OCI-LY7 (cell line): ENCODE measurements around the gene PDE2A. TPM values are rescaled to one million over a fixed set of nuclear protein-coding genes. Genes with fewer than 3 reads are reported as not detected.

Experiments used
- BruUV-seq: library from RNA; stranded (reverse); fragments of 400-500 nt; replicated peaks from 2 replicates; lab custom pipeline; 2021; lab: Mats Ljungman, UMichigan
- CTCF ChIA-PET: fragments of 300-600 bp; sonication (Branson Sonifier 250); formaldehyde crosslinking; loops from one replicate; lab custom pipeline; 2022; ENCODE audit warnings: antibody characterized with exemption; ENCODE audit not compliant: unreplicated experiment; lab: Charles Lee
- POLR2A ChIA-PET: fragments of 300-600 bp; sonication (Branson Sonifier 250); formaldehyde crosslinking; loops from one replicate; lab custom pipeline; 2022; ENCODE audit warnings: antibody characterized with exemption; lab: Charles Lee
- DNase-seq: peaks from one replicate; pipeline ENCODE4 v3.0.0-alpha.2; 2015; ENCODE audit warnings: low spot score
- H2AFZ ChIP-seq: fragments of 200-600 bp; sonication (generic), shearing (Covaris generic); 2 replicates; pipeline ENCODE4 v1.6.1; 2014; ENCODE audit warnings: mild to moderate bottlenecking, antibody characterized with exemption, low read length, moderate library complexity
- H3K27ac ChIP-seq: fragments of 200-600 bp; sonication (generic); 2 replicates; pipeline ENCODE4 v1.5.1; 2014; ENCODE audit warnings: mixed run types, low read depth, mild to moderate bottlenecking, moderate library complexity, low read length, inconsistent platforms; ENCODE audit not compliant: poor library complexity, severe bottlenecking
- H3K36me3 ChIP-seq: fragments of 200-600 bp; sonication (generic); 2 replicates; pipeline ENCODE4 v1.6.1; 2014; ENCODE audit warnings: mild to moderate bottlenecking, antibody characterized with exemption, low read length, moderate library complexity, mixed read lengths; ENCODE audit not compliant: insufficient read depth
- H3K4me1 ChIP-seq: fragments of 200-600 bp; sonication (generic); 2 replicates; pipeline ENCODE4 v1.5.1; 2014; ENCODE audit warnings: mild to moderate bottlenecking, low read length; ENCODE audit not compliant: insufficient read depth, poor library complexity, severe bottlenecking
- H3K4me2 ChIP-seq: fragments of 200-600 bp; sonication (generic); 2 replicates; pipeline ENCODE4 v1.6.1; 2014; ENCODE audit warnings: mild to moderate bottlenecking, low read length
- H3K4me3 ChIP-seq: fragments of 200-600 bp; sonication (generic); 2 replicates; pipeline ENCODE4 v1.5.1; 2014; ENCODE audit warnings: mild to moderate bottlenecking, low read depth, low read length; ENCODE audit not compliant: poor library complexity, severe bottlenecking
- H3K79me2 ChIP-seq: fragments of 200-600 bp; sonication (generic); 2 replicates; pipeline ENCODE4 v1.6.1; 2016; ENCODE audit warnings: low read depth, mild to moderate bottlenecking, low read length, moderate library complexity, mixed read lengths; ENCODE audit not compliant: insufficient read depth
- H3K9me2 ChIP-seq: fragments of 200-600 bp; sonication (generic); 2 replicates; pipeline ENCODE4 v1.6.1; 2016; ENCODE audit warnings: mild to moderate bottlenecking, low read length, mixed read lengths; ENCODE audit not compliant: insufficient read depth
- H3K9me3 ChIP-seq: fragments of 200-600 bp; sonication (generic); 2 replicates; pipeline ENCODE4 v1.6.1; 2014; ENCODE audit warnings: mild to moderate bottlenecking, mixed run types, low read length, mixed read lengths
- H4K20me1 ChIP-seq: fragments of 200-600 bp; sonication (generic); 2 replicates; pipeline ENCODE4 v1.6.1; 2014; ENCODE audit warnings: mild to moderate bottlenecking, antibody characterized with exemption, low read length, moderate library complexity, mixed read lengths; ENCODE audit not compliant: insufficient read depth
- EZH2phosphoT487 ChIP-seq: fragments of 200-600 bp; sonication (generic); IDR thresholded peaks from 2 replicates; pipeline ENCODE4 v1.6.1; 2018; ENCODE audit warnings: low read depth, borderline replicate concordance, mild to moderate bottlenecking, mixed run types, antibody characterized with exemption, low read length, moderate library complexity, mixed read lengths
- intact Hi-C: fragments of 100-400 bp; cut with micrococcal nuclease; formaldehyde crosslinking; loops from one replicate; pipeline ENCODE4 v1.10.0; 2022; ENCODE audit not compliant: unreplicated experiment
- total RNA-seq, 2 experiments: library from RNA; depleted of rRNA in 1 of 2; stranded (reverse); fragments of >200 nt in 1 of 2; shearing (Covaris generic) in 1 of 2; gene quantifications; 2 replicates each; pipeline ENCODE4 v1.2.3, GENCODE V29; 2014 to 2022
- TF ChIP-seq, protein P1 (sequence below): fragments of 200-600 bp; sonication (generic); conservative IDR thresholded peaks from 2 replicates; pipeline ENCODE4 v1.5.1; 2014; ENCODE audit warnings: mild to moderate bottlenecking, antibody characterized with exemption, low read length, moderate library complexity, mixed read lengths

Gene PDE2A
- total RNA-seq, 2 experiments from 2014 or later: 0.68 TPM; not detected in 1

GRCh38 chr11:72604256-72604655 is 70.0 kb downstream of the PDE2A start:
- no peak overlapping the region for H3K4me3 ChIP-seq
- H4K20me1 ChIP-seq: no peaks in the 10 kb centered on the region
- no peak overlapping the region for H3K27ac ChIP-seq
- no peak for DNase-seq
- no peak overlapping the region for H3K4me2 ChIP-seq
- H3K9me2 ChIP-seq: no peaks in the 10 kb centered on the region
- no peak overlapping the region for H2AFZ ChIP-seq
- no TSS peak for BruUV-seq
- ChIA-PET POLR2A (no interaction called here), CTCF (no interaction called here)
- H3K9me3 ChIP-seq: no peaks in the 10 kb centered on the region
- H3K36me3 ChIP-seq: no peaks in the 10 kb centered on the region
- H3K79me2 ChIP-seq: no peaks in the 10 kb centered on the region
- no peaks in the 10 kb centered on the region for H3K4me1 ChIP-seq
- TF ChIP-seq, protein P1, sequence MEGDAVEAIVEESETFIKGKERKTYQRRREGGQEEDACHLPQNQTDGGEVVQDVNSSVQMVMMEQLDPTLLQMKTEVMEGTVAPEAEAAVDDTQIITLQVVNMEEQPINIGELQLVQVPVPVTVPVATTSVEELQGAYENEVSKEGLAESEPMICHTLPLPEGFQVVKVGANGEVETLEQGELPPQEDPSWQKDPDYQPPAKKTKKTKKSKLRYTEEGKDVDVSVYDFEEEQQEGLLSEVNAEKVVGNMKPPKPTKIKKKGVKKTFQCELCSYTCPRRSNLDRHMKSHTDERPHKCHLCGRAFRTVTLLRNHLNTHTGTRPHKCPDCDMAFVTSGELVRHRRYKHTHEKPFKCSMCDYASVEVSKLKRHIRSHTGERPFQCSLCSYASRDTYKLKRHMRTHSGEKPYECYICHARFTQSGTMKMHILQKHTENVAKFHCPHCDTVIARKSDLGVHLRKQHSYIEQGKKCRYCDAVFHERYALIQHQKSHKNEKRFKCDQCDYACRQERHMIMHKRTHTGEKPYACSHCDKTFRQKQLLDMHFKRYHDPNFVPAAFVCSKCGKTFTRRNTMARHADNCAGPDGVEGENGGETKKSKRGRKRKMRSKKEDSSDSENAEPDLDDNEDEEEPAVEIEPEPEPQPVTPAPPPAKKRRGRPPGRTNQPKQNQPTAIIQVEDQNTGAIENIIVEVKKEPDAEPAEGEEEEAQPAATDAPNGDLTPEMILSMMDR: no peak
- TF ChIP-seq EZH2phosphoT487: no peak
- intact Hi-C loops: no loop called here

DNA sequence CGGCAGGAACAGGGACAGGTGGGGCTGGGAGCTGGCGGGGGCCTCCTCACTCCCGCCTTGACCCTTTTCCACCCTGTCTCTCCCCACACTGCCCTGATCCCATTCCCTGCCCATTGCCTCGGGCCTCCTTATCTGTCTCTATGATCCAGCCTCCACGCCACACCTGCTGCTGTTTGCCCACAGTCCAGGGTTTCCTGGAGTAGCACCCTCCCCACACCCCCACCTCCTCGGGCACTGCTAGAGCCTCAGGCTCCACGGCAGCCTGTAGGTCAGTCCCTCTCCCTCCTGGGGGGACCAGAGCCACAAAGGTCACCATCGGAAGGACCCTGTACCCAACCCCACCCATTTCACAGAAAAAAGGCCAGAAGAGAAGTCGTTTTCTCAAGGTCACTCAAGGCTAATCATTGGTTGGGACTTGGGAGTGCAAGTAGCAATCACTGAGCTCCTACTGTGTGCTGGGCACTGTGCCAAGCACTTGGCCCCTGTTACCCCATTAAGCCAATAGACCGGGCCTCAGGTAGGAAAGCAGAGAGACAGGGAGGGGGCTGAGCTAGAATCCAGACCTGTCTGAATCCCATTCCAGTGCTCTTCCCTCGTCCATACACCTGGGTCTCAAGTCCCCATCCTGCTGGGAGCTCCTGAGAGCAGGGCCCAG is 71.8 kb downstream of the PDE2A start:
- no peaks in the 10 kb centered on the region for H3K9me3 ChIP-seq
- H3K36me3 ChIP-seq: no peaks in the 10 kb centered on the region
- BruUV-seq: no TSS peak
- no peak overlapping the region for H3K4me2 ChIP-seq
- no peaks in the 10 kb centered on the region for H4K20me1 ChIP-seq
- no peaks in the 10 kb centered on the region for H3K9me2 ChIP-seq
- H3K79me2 ChIP-seq: no peaks in the 10 kb centered on the region
- H3K4me3 ChIP-seq: no peak overlapping the region
- intact Hi-C loops: no loop called here
- ChIA-PET CTCF (no interaction called here), POLR2A (interaction anchor here (0.5 kb wide), 1 partner anchor 63 kb away, joined by 4 read pairs; no protein-coding TSS in a partner anchor)
- H3K27ac ChIP-seq: no peak overlapping the region
- H3K4me1 ChIP-seq: no peaks in the 10 kb centered on the region
- no peak for DNase-seq
- H2AFZ ChIP-seq: no peak overlapping the region
- TF ChIP-seq, protein P1: no peak
- no peak for TF ChIP-seq EZH2phosphoT487

DNA sequence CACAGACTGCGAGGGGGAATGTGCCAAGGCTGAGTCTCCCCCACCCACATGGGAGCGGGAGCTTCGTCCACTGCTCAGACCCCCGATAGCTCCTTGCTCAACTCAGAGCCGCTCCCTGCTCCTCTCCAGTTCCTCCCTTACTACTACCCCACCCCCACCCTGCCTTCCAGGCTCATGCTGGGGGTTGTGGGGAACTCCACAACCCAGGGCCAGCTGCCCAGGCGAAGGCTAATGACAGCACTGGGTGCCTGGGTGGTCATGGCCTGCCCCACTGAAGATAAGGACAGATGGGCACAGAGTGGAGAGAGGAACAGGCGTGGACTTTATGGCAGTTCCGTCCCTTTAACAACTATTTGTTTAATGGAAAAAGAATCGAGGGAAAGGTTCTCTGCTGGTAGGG is 73.7 kb downstream of the PDE2A start:
- no peaks in the 10 kb centered on the region for H3K9me3 ChIP-seq
- H4K20me1 ChIP-seq: no peaks in the 10 kb centered on the region
- H3K36me3 ChIP-seq: no peaks in the 10 kb centered on the region
- ChIA-PET POLR2A (interaction anchor here (0.6 kb wide), 1 partner anchor 808 kb away, joined by 3 read pairs; no protein-coding TSS in a partner anchor), CTCF (no interaction called here)
- no peak overlapping the region for H3K4me3 ChIP-seq
- no TSS peak for BruUV-seq
- H3K9me2 ChIP-seq: no peaks in the 10 kb centered on the region
- DNase-seq: no peak
- no peak overlapping the region for H3K27ac ChIP-seq
- no peak overlapping the region for H3K4me2 ChIP-seq
- H3K4me1 ChIP-seq: no peaks in the 10 kb centered on the region
- no peaks in the 10 kb centered on the region for H3K79me2 ChIP-seq
- intact Hi-C loops: no loop called here
- H2AFZ ChIP-seq: no peak overlapping the region
- TF ChIP-seq, protein P1: no peak
- no peak for TF ChIP-seq EZH2phosphoT487
